ENCODE results near the gene STEAP1B. TPM values are rescaled to one million over a fixed set of nuclear protein-coding genes. Genes with fewer than 3 reads are reported as not detected.

Gene STEAP1B
- total RNA-seq, 1 donor from 2014 or later: 0.30 TPM

GRCh38 chr7:22418251-22419046 lies 81.5 kb downstream of the STEAP1B start:
- Mint-ChIP-seq H3K27me3 (ENCODE audit: low read depth) (peaks cover 13% of the 10 kb centered on the region), H3K36me3 (ENCODE audit: low read depth) (no peaks in the 10 kb centered on the region), H3K9me3 (no peaks in the 10 kb centered on the region), H3K27ac (no peak overlapping the region), H3K4me1 (ENCODE audit: low read depth) (no peaks in the 10 kb centered on the region), H3K4me3 (ENCODE audit: low read depth) (no peak overlapping the region)
- no peak for DNase-seq (ENCODE audit: low spot score)
- intact Hi-C loops (cut with micrococcal nuclease): no loop called here

GRCh38 chr7:22417841-22418240 lies 82.1 kb downstream of the STEAP1B start:
- H3K4me3 Mint-ChIP-seq (ENCODE audit: low read depth): no peak overlapping the region
- H3K4me1 Mint-ChIP-seq (ENCODE audit: low read depth): no peaks in the 10 kb centered on the region
- intact Hi-C loops (cut with micrococcal nuclease): no loop called here
- DNase-seq (ENCODE audit: low spot score): no peak
- no peaks in the 10 kb centered on the region for H3K9me3 Mint-ChIP-seq
- no peaks in the 10 kb centered on the region for H3K36me3 Mint-ChIP-seq (ENCODE audit: low read depth)
- H3K27ac Mint-ChIP-seq: no peak overlapping the region
- H3K27me3 Mint-ChIP-seq (ENCODE audit: low read depth): peaks cover 13% of the 10 kb centered on the region

DNA sequence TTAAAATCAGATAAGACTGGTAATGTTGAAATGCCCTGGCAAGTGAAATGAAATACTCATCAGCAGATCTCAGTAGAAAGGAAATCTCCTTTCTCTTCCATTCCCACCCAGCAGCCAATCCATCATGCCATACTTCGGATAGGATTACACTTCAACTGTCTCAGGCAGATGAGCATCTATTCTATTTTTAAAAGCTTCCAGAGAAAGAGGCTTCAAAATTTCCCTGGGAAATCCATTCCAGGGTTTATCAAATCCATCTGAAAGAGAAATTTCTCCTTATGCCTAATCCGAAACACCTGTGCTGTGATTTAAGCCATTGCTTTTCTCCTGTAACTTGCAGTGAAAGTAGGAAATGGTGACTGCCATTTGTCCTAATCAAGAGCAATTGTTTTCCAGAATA lies 82.6 kb downstream of the STEAP1B start:
- no peaks in the 10 kb centered on the region for H3K36me3 Mint-ChIP-seq (ENCODE audit: low read depth)
- H3K27me3 Mint-ChIP-seq (ENCODE audit: low read depth): peaks cover 13% of the 10 kb centered on the region

DNA sequence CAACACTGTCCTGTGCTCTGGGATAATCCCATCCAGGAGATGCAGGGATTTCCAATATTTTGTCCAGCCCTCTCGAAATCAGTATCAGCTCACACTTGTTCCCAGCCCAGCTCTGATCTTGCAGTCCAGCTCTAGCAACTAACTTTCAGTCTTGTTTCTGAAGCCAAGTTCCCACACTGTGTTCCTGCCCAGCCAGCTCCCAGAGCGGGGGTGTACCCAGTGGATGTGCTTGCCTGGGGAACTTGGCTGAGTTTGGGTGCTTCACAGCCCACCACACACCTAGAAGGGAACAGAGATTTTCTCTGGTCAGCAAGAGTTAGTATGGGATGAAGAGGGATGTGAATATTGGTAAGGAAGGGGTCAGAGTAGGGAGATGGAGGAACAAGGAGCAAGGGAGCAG lies 85.6 kb downstream of the STEAP1B start:
- intact Hi-C loops (cut with micrococcal nuclease): no loop called here
- Mint-ChIP-seq H3K36me3 (ENCODE audit: low read depth) (no peaks in the 10 kb centered on the region), H3K27me3 (ENCODE audit: low read depth) (peaks cover 19% of the 10 kb centered on the region), H3K27ac (no peak overlapping the region), H3K9me3 (no peaks in the 10 kb centered on the region), H3K4me1 (ENCODE audit: low read depth) (no peaks in the 10 kb centered on the region), H3K4me3 (ENCODE audit: low read depth) (no peak overlapping the region)
- no peak for DNase-seq (ENCODE audit: low spot score)

More for the DNA sequence above, 82.6 kb downstream of the STEAP1B start:
- no peaks in the 10 kb centered on the region for H3K9me3 Mint-ChIP-seq
- H3K4me3 Mint-ChIP-seq (ENCODE audit: low read depth): no peak overlapping the region
- no peaks in the 10 kb centered on the region for H3K4me1 Mint-ChIP-seq (ENCODE audit: low read depth)
- no peak for DNase-seq (ENCODE audit: low spot score)
- intact Hi-C loops (cut with micrococcal nuclease): no loop called here
- H3K27ac Mint-ChIP-seq: no peak overlapping the region

DNA sequence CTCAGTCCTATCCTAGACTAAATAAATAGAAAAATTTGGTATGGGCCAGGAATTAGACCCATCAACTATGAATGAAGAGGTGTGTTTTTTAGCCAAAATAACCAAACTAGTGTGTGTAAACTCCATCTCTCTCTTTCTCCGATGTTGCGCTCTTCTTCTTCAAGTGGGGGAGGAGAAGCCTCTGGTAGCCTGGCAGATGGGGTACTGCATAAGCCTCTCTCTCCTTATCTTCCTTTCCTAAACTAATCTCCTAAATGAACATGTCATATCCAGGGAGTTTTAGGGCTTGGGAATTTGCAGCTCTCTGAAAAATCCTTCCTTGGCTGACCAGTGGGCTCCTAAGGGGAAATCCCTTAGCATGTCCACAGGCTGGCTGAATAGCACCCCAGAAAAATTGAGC lies 86.8 kb downstream of the STEAP1B start:
- Mint-ChIP-seq H3K27me3 (ENCODE audit: low read depth) (peaks cover 22% of the 10 kb centered on the region), H3K27ac (no peak overlapping the region), H3K9me3 (no peaks in the 10 kb centered on the region), H3K36me3 (ENCODE audit: low read depth) (no peaks in the 10 kb centered on the region), H3K4me3 (ENCODE audit: low read depth) (no peak overlapping the region), H3K4me1 (ENCODE audit: low read depth) (no peaks in the 10 kb centered on the region)
- intact Hi-C loops (cut with micrococcal nuclease): no loop called here
- no peak for DNase-seq (ENCODE audit: low spot score)

DNA sequence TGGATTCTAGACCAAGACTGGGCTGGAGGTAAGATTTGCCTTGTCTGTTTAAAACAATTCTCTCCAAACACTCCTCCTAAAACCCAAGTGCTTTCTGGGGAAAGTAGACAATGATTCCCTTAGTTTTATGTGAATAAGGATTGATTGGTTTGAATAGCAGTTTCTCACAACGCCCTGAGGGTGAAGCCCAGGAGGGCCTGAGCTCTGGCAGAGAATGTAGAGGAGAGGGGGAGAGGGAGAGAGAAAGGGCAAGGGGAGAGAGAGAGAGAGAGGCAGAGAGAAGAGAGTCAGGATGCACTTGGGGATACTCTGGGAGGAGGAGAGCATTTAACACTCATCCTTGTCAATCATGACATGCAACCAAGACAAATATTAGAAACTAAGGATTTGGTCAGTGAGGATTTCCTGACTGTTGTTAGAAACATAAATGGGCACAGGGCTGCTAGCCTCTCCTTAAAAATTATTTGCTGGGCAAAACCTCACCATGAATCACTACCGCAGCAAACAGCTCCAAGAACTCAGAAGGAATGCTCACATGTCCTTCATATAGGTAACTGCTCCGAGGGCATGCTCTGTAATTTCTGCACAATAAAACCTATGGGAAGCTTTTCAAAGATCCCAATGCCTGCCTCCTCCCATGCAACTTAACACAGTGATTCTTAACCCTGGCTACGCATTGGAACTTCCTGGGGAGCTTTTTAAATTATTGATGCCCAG lies 87.9 kb downstream of the STEAP1B start:
- Mint-ChIP-seq H3K27ac (no peak overlapping the region), H3K27me3 (ENCODE audit: low read depth) (peaks cover 20% of the 10 kb centered on the region), H3K4me3 (ENCODE audit: low read depth) (no peak overlapping the region), H3K36me3 (ENCODE audit: low read depth) (no peaks in the 10 kb centered on the region), H3K4me1 (ENCODE audit: low read depth) (no peaks in the 10 kb centered on the region), H3K9me3 (no peaks in the 10 kb centered on the region)
- no peak for DNase-seq (ENCODE audit: low spot score)
- intact Hi-C loops (cut with micrococcal nuclease): no loop called here

GRCh38 chr7:22406715-22407114 lies 93.3 kb downstream of the STEAP1B start:
- peaks cover 7% of the 10 kb centered on the region for H3K27me3 Mint-ChIP-seq (ENCODE audit: low read depth)
- no peak overlapping the region for H3K4me3 Mint-ChIP-seq (ENCODE audit: low read depth)
- no peak for DNase-seq (ENCODE audit: low spot score)
- intact Hi-C loops (cut with micrococcal nuclease): no loop called here
- no peaks in the 10 kb centered on the region for H3K36me3 Mint-ChIP-seq (ENCODE audit: low read depth)
- no peak overlapping the region for H3K27ac Mint-ChIP-seq
- H3K9me3 Mint-ChIP-seq: no peaks in the 10 kb centered on the region
- H3K4me1 Mint-ChIP-seq (ENCODE audit: low read depth): peaks cover 9% of the 10 kb centered on the region

DNA sequence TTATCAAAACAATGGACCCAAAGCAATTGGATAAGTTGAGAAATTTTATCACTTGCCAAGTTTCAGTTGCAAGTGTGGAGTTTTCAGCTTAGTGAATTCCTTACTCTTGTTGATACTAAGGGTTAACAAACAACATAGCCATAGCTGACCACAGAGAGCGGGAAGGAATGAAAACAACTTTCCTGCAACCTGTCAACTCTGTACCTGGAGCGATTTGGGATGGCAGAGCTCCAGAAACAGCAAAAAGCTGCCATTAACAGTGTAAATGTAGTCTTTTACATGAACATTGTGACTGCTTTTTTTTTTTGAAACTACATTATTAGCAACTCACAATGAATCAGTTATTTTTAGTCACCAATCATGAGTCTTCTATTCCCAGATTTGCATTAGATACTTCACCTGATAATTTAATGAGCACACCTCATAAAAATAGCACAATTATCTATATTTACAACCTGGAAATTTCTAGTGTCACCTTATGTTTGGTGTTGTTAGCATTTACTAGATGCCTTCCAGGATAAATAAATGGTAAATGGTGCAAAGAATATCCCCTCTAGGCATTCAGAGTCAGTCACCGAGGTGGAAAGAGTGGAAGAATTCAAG lies 95.5 kb downstream of the STEAP1B start:
- intact Hi-C loops (cut with micrococcal nuclease): no loop called here
- H3K4me3 Mint-ChIP-seq (ENCODE audit: low read depth): no peak overlapping the region
- no peak overlapping the region for H3K27ac Mint-ChIP-seq
- no peaks in the 10 kb centered on the region for H3K36me3 Mint-ChIP-seq (ENCODE audit: low read depth)
- peaks cover 9% of the 10 kb centered on the region for H3K4me1 Mint-ChIP-seq (ENCODE audit: low read depth)
- peaks cover 9% of the 10 kb centered on the region for H3K27me3 Mint-ChIP-seq (ENCODE audit: low read depth)
- no peaks in the 10 kb centered on the region for H3K9me3 Mint-ChIP-seq
- no peak for DNase-seq (ENCODE audit: low spot score)

DNA sequence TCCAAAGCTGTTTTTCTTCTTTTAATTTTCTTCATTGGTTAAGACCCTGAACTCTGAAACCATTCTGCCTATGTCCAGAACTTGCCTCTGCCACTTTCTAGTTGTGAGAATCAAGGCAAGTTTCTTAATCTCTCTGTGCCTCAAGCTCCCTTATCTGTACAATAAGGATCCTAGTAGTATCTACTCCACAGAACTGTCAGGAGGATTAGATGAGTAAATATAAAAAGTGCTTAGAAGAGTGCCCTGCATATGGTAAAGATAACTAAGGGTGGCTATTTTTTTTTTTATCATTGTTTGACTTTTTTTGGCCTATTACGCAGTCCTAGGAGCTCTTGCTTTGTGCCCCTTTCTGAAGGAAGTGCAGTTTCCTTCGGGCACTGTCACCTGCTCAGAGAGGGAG lies 96.6 kb downstream of the STEAP1B start:
- no peak for DNase-seq (ENCODE audit: low spot score)
- no peak overlapping the region for H3K27ac Mint-ChIP-seq

GRCh38 chr7:22402250-22402649 lies 97.7 kb downstream of the STEAP1B start:
- H3K36me3 Mint-ChIP-seq (ENCODE audit: low read depth): no peaks in the 10 kb centered on the region
- H3K27ac Mint-ChIP-seq: no peak overlapping the region
- no peak for DNase-seq (ENCODE audit: low spot score)
- peaks cover 9% of the 10 kb centered on the region for H3K4me1 Mint-ChIP-seq (ENCODE audit: low read depth)
- no peak overlapping the region for H3K4me3 Mint-ChIP-seq (ENCODE audit: low read depth)
- H3K27me3 Mint-ChIP-seq (ENCODE audit: low read depth): peaks cover 9% of the 10 kb centered on the region
- intact Hi-C loops (cut with micrococcal nuclease): no loop called here
- H3K9me3 Mint-ChIP-seq: no peaks in the 10 kb centered on the region

More for the DNA sequence above, 96.6 kb downstream of the STEAP1B start:
- H3K36me3 Mint-ChIP-seq (ENCODE audit: low read depth): no peaks in the 10 kb centered on the region
- peaks cover 9% of the 10 kb centered on the region for H3K4me1 Mint-ChIP-seq (ENCODE audit: low read depth)
- intact Hi-C loops (cut with micrococcal nuclease): no loop called here
- no peak overlapping the region for H3K4me3 Mint-ChIP-seq (ENCODE audit: low read depth)
- H3K9me3 Mint-ChIP-seq: no peaks in the 10 kb centered on the region
- H3K27me3 Mint-ChIP-seq (ENCODE audit: low read depth): peaks cover 9% of the 10 kb centered on the region

DNA sequence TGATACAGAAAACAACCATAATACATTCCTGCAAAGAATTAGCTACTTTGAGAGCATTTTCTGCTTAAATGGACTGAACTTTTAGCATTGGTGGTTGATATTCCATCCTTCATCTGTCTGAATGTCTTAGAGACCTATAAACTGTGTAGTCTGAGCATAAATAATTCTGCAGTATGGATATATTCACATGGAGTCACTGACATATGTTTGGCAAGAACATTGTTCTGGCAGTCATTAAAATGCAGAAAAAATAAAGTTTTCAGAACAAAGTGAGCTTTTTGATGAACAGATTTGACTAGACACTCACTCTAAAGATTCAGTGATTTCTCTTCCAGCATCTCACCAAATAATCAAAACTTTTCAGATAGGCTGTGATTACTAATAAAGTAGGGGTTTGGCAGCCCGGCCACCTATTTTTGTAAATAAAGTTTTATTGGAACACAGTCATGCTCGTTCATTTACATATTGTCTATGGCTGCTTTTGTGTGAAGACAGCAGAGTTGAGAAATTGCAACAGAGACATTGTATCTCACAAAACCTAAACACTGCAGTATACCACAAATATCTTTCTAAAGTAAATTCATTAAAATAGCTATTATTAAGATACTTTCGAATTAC lies 98.9 kb downstream of the STEAP1B start:
- DNase-seq (ENCODE audit: low spot score): no peak
- H3K4me3 Mint-ChIP-seq (ENCODE audit: low read depth): no peak overlapping the region
- no peak overlapping the region for H3K27ac Mint-ChIP-seq
- H3K4me1 Mint-ChIP-seq (ENCODE audit: low read depth): peaks cover 9% of the 10 kb centered on the region
- H3K36me3 Mint-ChIP-seq (ENCODE audit: low read depth): no peaks in the 10 kb centered on the region
- intact Hi-C loops (cut with micrococcal nuclease): no loop called here
- H3K9me3 Mint-ChIP-seq: no peaks in the 10 kb centered on the region
- H3K27me3 Mint-ChIP-seq (ENCODE audit: low read depth): peaks cover 11% of the 10 kb centered on the region

DNA sequence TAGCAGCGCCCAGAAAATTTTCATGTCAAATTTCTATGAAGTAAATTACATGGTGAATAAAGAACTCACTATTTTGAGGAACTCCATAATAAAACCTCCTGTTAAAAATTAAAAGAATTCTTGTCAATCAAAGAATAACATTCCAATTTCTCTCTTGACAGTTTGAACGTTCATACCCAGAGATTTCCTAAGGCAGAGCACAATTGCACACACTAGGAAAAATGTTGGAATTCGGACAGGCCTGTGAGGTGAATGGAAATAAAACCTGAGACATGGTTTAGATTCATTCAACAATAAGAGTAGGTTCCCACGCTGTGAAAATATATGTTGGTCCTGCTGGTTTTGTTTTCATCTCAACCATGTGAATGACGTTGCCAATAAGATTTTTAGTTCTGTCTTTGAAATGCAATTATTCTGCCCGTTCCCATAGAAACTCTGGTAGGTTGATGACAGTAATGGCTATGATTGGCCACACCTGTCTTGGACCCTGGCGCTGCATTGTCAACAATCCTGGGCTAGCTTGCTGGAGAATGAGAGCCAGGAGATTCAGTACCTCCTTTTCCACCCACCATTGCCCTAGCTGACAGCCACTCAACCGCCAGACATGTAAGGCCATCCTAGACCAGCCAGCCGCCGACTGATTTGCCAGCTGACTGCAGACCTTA lies 99.7 kb downstream of the STEAP1B start:
- peaks cover 9% of the 10 kb centered on the region for H3K4me1 Mint-ChIP-seq (ENCODE audit: low read depth)
- peaks cover 11% of the 10 kb centered on the region for H3K27me3 Mint-ChIP-seq (ENCODE audit: low read depth)
- intact Hi-C loops (cut with micrococcal nuclease): no loop called here
- H3K36me3 Mint-ChIP-seq (ENCODE audit: low read depth): no peaks in the 10 kb centered on the region
- no peak for DNase-seq (ENCODE audit: low spot score)
- H3K9me3 Mint-ChIP-seq: no peaks in the 10 kb centered on the region
- H3K27ac Mint-ChIP-seq: no peak overlapping the region
- H3K4me3 Mint-ChIP-seq (ENCODE audit: low read depth): no peak overlapping the region

Measured in activated T-helper 2 cell treated with anti-CD3 and anti-CD28 coated beads, Interferon-gamma antibody, Interleukin-2, Interleukin-4, amounts not matched to agents 10 μg/mL and 5 μg/mL and 100 μg/mL, durations not matched to agents 14 hours and 24 hours and 36 hours (primary cell).